Measurements from ENCODE around the gene RHBG. TPM values are rescaled to one million over a fixed set of nuclear protein-coding genes. Genes with fewer than 3 reads are reported as not detected.

Gene RHBG
- total and polyA plus RNA-seq, 2 donors (not counting 3 experiments of a cell fraction or from before 2014, with no cell fraction given): not detected

GRCh38 chr1:156431366-156431765, 62.4 kb downstream of the RHBG start:
- BruUV-seq (replicated peaks): no TSS peak
- POLR2A ChIA-PET: interaction anchor here (0.5 kb wide), 1 partner anchor 1826 kb away, joined by 3 read pairs; no protein-coding TSS in a partner anchor
- FAIRE-seq (no peak), DNase-seq (ENCODE audit: low read depth, low spot score) (no peak)
- no peak for TF ChIP-seq POLR2A (IDR thresholded peaks at IDR 0.05; ENCODE audit: low read depth, low read length)
- TF ChIP-seq FOS (IDR thresholded peaks at IDR 0.05; ENCODE audit: borderline replicate concordance, insufficient read depth, low read length): no peak
- no peak for TF ChIP-seq JUN (IDR thresholded peaks at IDR 0.05; ENCODE audit: borderline replicate concordance, insufficient read depth, insufficient read length, low read depth)
- Histone ChIP-seq H4K20me1 (replicated peaks; ENCODE audit: control insufficient read depth, extremely low read depth, insufficient read depth, low read length) (no peaks in the 10 kb centered on the region), H3K27me3 (ENCODE audit: control insufficient read depth in 2 of 2, insufficient read depth in 2 of 2, low read length in 2 of 2) (peaks cover 88 to 94% of the 10 kb centered on the region in 2 experiments), H3K4me2 (ENCODE audit: insufficient read depth, low read length) (no peak overlapping the region), H3K9me1 (replicated peaks; ENCODE audit: control insufficient read depth, extremely low read depth, insufficient read depth, low read length) (no peaks in the 10 kb centered on the region), H3K4me1 (ENCODE audit: control insufficient read depth, extremely low read depth, insufficient read depth, low read length) (peaks cover 4% of the 10 kb centered on the region), H3K9me3 (replicated peaks; ENCODE audit: control insufficient read depth, insufficient read depth, low read length) (no peaks in the 10 kb centered on the region), H3K4me3 (replicated peaks in 1 of 3; ENCODE audit: insufficient read depth in 1 of 3, low read depth in 1 of 3, low read length in 3 of 3) (no peak overlapping the region), H3K27ac (ENCODE audit: insufficient read depth, low read depth, low read length) (no peak overlapping the region), H3K9ac (replicated peaks; ENCODE audit: extremely low read depth, insufficient read depth, low read length) (no peak overlapping the region), H3K36me3 (ENCODE audit: control insufficient read depth in 2 of 2, extremely low read depth in 1 of 2, insufficient read depth in 2 of 2, low read length in 2 of 2) (no peaks in the 10 kb centered on the region), H3K79me2 (ENCODE audit: control insufficient read depth, insufficient read depth, low read length) (no peaks in the 10 kb centered on the region), H2AFZ (ENCODE audit: low read depth, low read length) (no peak overlapping the region)
- CTCF ChIA-PET: interaction anchor here (0.6 to 8.0 kb wide), 6 partner anchors 11 to 189 kb away, joined by 3 to 111 read pairs (median 4); no protein-coding TSS in a partner anchor
- intact Hi-C loops (cut with micrococcal nuclease) (no loop called here), dilution Hi-C loops (cut with MboI; ENCODE audit: extremely low pct_ligation_motif_present, low sequenced_read_pairs) (no loop called here)

GRCh38 chr1:156431769-156432668, 63.0 kb downstream of the RHBG start:
- no peak overlapping the region for H3K4me3 ChIP-seq (replicated peaks in 1 of 3; ENCODE audit: insufficient read depth in 1 of 3, low read depth in 1 of 3, low read length in 3 of 3)
- ChIA-PET CTCF (interaction anchor here (0.7 to 8.0 kb wide), 8 partner anchors 9 to 188 kb away, joined by 3 to 111 read pairs (median 4); no protein-coding TSS in a partner anchor), POLR2A (interaction anchor here (0.5 kb wide), 1 partner anchor 1827 kb away, joined by 3 read pairs; no protein-coding TSS in a partner anchor)
- DNase-seq (ENCODE audit: low read depth, low spot score) (no peak), FAIRE-seq (no peak)
- no peak overlapping the region for H3K9ac ChIP-seq (replicated peaks; ENCODE audit: extremely low read depth, insufficient read depth, low read length)
- intact Hi-C loops (cut with micrococcal nuclease): no loop called here
- no peaks in the 10 kb centered on the region for H3K9me3 ChIP-seq (replicated peaks; ENCODE audit: control insufficient read depth, insufficient read depth, low read length)
- dilution Hi-C loops (cut with MboI; ENCODE audit: extremely low pct_ligation_motif_present, low sequenced_read_pairs): no loop called here
- no peaks in the 10 kb centered on the region for H3K36me3 ChIP-seq (ENCODE audit: control insufficient read depth in 2 of 2, extremely low read depth in 1 of 2, insufficient read depth in 2 of 2, low read length in 2 of 2)
- H3K79me2 ChIP-seq (ENCODE audit: control insufficient read depth, insufficient read depth, low read length): no peaks in the 10 kb centered on the region
- H3K27ac ChIP-seq (ENCODE audit: insufficient read depth, low read depth, low read length): no peak overlapping the region
- H3K9me1 ChIP-seq (replicated peaks; ENCODE audit: control insufficient read depth, extremely low read depth, insufficient read depth, low read length): no peaks in the 10 kb centered on the region
- TF ChIP-seq EZH2 (IDR thresholded peaks at IDR 0.05; ENCODE audit: borderline replicate concordance, low read depth, low read length, severe bottlenecking) (peak; percentile 62), FOS (IDR thresholded peaks at IDR 0.05; ENCODE audit: borderline replicate concordance, insufficient read depth, low read length) (no peak), JUN (IDR thresholded peaks at IDR 0.05; ENCODE audit: borderline replicate concordance, insufficient read depth, insufficient read length, low read depth) (no peak), POLR2AphosphoS5 (IDR thresholded peaks at IDR 0.05; ENCODE audit: insufficient read depth, low read depth, low read length) (no peak), MAX (IDR thresholded peaks at IDR 0.05; ENCODE audit: insufficient read depth, insufficient read length) (no peak), MYC (IDR thresholded peaks at IDR 0.05; ENCODE audit: low read depth, low read length) (no peak)
- no peaks in the 10 kb centered on the region for H4K20me1 ChIP-seq (replicated peaks; ENCODE audit: control insufficient read depth, extremely low read depth, insufficient read depth, low read length)
- no peak overlapping the region for H2AFZ ChIP-seq (ENCODE audit: low read depth, low read length)
- no TSS peak for BruUV-seq (replicated peaks)
- peaks cover 4% of the 10 kb centered on the region for H3K4me1 ChIP-seq (ENCODE audit: control insufficient read depth, extremely low read depth, insufficient read depth, low read length)
- H3K27me3 ChIP-seq (ENCODE audit: control insufficient read depth in 2 of 2, insufficient read depth in 2 of 2, low read length in 2 of 2): peaks cover 88 to 94% of the 10 kb centered on the region in 2 experiments
- H3K4me2 ChIP-seq (ENCODE audit: insufficient read depth, low read length): no peak overlapping the region

Measured in endothelial cell of umbilical vein (primary cell).